ENCODE data around the gene GRIA4. TPM values are rescaled to one million over a fixed set of nuclear protein-coding genes. Genes with fewer than 3 reads are reported as not detected.

The GRIA4 gene
- total RNA-seq, 2 donors from 2014 or later = 1.2 TPM; not detected in 1

- Histone ChIP-seq H3K27me3 (replicated peaks; ENCODE audit: insufficient read depth) (no peaks in the 10 kb centered on the region), H3K4me3 (no peak overlapping the region), H3K9me3 (no peaks in the 10 kb centered on the region), H3K4me1 (ENCODE audit: control insufficient read depth in 1 of 2, low read depth in 2 of 2) (no peaks in the 10 kb centered on the region), H3K27ac (no peak overlapping the region), H3K36me3 (no peaks in the 10 kb centered on the region)
- DNase-seq (ENCODE audit: low spot score) (no peak), ATAC-seq (ENCODE audit: insufficient number of reproducible peaks, low FRiP score, low read depth) (no peak)
- TF ChIP-seq CTCF (IDR thresholded peaks at IDR 0.05) = no peak
Observed at GRCh38 chr11:105696000-105696399, 86.1 kb downstream of the GRIA4 start.

GRCh38 chr11:105697291-105697690 is 87.4 kb downstream of the GRIA4 start:
- no peak overlapping the region for H3K4me3 ChIP-seq
- no peak overlapping the region for H3K27ac ChIP-seq
- H3K27me3 ChIP-seq (replicated peaks; ENCODE audit: insufficient read depth) = no peaks in the 10 kb centered on the region
- no peak for TF ChIP-seq CTCF (IDR thresholded peaks at IDR 0.05)
- ATAC-seq (ENCODE audit: insufficient number of reproducible peaks, low FRiP score, low read depth) (no peak), DNase-seq (ENCODE audit: low spot score) (no peak)
- H3K4me1 ChIP-seq (ENCODE audit: control insufficient read depth in 1 of 2, low read depth in 2 of 2) = no peaks in the 10 kb centered on the region
- no peaks in the 10 kb centered on the region for H3K9me3 ChIP-seq
- no peaks in the 10 kb centered on the region for H3K36me3 ChIP-seq

GRCh38 chr11:105699203-105699602 is 89.3 kb downstream of the GRIA4 start:
- Histone ChIP-seq H3K9me3 (no peaks in the 10 kb centered on the region), H3K27ac (no peak overlapping the region), H3K4me1 (ENCODE audit: control insufficient read depth in 1 of 2, low read depth in 2 of 2) (no peaks in the 10 kb centered on the region), H3K27me3 (replicated peaks; ENCODE audit: insufficient read depth) (no peaks in the 10 kb centered on the region), H3K36me3 (no peaks in the 10 kb centered on the region), H3K4me3 (no peak overlapping the region)
- no peak for TF ChIP-seq CTCF (IDR thresholded peaks at IDR 0.05)
- ATAC-seq (ENCODE audit: insufficient number of reproducible peaks, low FRiP score, low read depth) (no peak), DNase-seq (ENCODE audit: low spot score) (no peak)

- Histone ChIP-seq H3K27ac (no peak overlapping the region), H3K4me3 (no peak overlapping the region), H3K27me3 (replicated peaks; ENCODE audit: insufficient read depth) (no peaks in the 10 kb centered on the region), H3K36me3 (no peaks in the 10 kb centered on the region), H3K4me1 (ENCODE audit: control insufficient read depth in 1 of 2, low read depth in 2 of 2) (no peaks in the 10 kb centered on the region), H3K9me3 (no peaks in the 10 kb centered on the region)
- no peak for ATAC-seq (ENCODE audit: insufficient number of reproducible peaks, low FRiP score, low read depth)
- no peak for DNase-seq (ENCODE audit: low spot score)
- no peak for TF ChIP-seq CTCF (IDR thresholded peaks at IDR 0.05)
Observed at GRCh38 chr11:105700271-105700670, 90.4 kb downstream of the GRIA4 start.

- H3K27me3 ChIP-seq (replicated peaks; ENCODE audit: insufficient read depth) = no peaks in the 10 kb centered on the region
- H3K27ac ChIP-seq = no peak overlapping the region
- ATAC-seq (ENCODE audit: insufficient number of reproducible peaks, low FRiP score, low read depth) = no peak
- no peaks in the 10 kb centered on the region for H3K36me3 ChIP-seq
- H3K4me3 ChIP-seq = no peak overlapping the region
- DNase-seq (ENCODE audit: low spot score) = no peak
- no peaks in the 10 kb centered on the region for H3K4me1 ChIP-seq (ENCODE audit: control insufficient read depth in 1 of 2, low read depth in 2 of 2)
- TF ChIP-seq CTCF (IDR thresholded peaks at IDR 0.05) = no peak
- H3K9me3 ChIP-seq = no peaks in the 10 kb centered on the region
Observed at GRCh38 chr11:105701098-105701497, 91.2 kb downstream of the GRIA4 start.
